ENCODE measurements around the gene ATG5. TPM values are rescaled to one million over a fixed set of nuclear protein-coding genes. Genes with fewer than 3 reads are reported as not detected.

ATG5 gene
- total and polyA plus RNA-seq, 9 of the 15 experiments (the other 6 are each of a cell fraction or from before 2014, with no cell fraction given), result 29.0 to 80.0 (median 53.2) TPM

GRCh38 chr6:106184629-106185028 lies 140.9 kb downstream of the ATG5 start (continued):
- no peak for TF ChIP-seq RNF219 (CRISPR knock-in tag; IDR thresholded peaks at IDR 0.05)

- Histone ChIP-seq H3K9me1 (ENCODE audit: control insufficient read depth, insufficient read depth, low read length) (no peaks in the 10 kb centered on the region), H3K27me3 (ENCODE audit: control insufficient read depth in 2 of 2, insufficient read depth in 2 of 2, low read length in 2 of 2) (no peaks in the 10 kb centered on the region), H4K20me1 (replicated peaks; ENCODE audit: control insufficient read depth, insufficient read depth, low read length) (no peaks in the 10 kb centered on the region), H3K4me3 (no peak overlapping the region), H2AFZ (ENCODE audit: low read depth, low read length) (no peak overlapping the region), H3K79me2 (ENCODE audit: control insufficient read depth, insufficient read depth, low read length) (no peaks in the 10 kb centered on the region), H3K4me2 (ENCODE audit: insufficient read depth, low read length) (no peak overlapping the region), H3K9ac (ENCODE audit: insufficient read depth in 1 of 2, low read depth in 2 of 2, low read length in 2 of 2) (no peak overlapping the region), H3K9me3 (replicated peaks; ENCODE audit: control insufficient read depth, insufficient read depth, low read depth, low read length) (no peaks in the 10 kb centered on the region), H3K4me1 (replicated peaks in 1 of 2; ENCODE audit: control insufficient read depth in 2 of 2, insufficient read depth in 2 of 2, low read length in 2 of 2) (peaks cover 0 to 3% of the 10 kb centered on the region in 2 experiments; a peak in 1 of 5 replicates), H3K27ac (ENCODE audit: extremely low read depth, low read depth, low read length) (no peak overlapping the region), H3K36me3 (ENCODE audit: control insufficient read depth, insufficient read depth, low read length) (peaks cover 10% of the 10 kb centered on the region; the same call in 2 of the 3 replicates)
- BruUV-seq (replicated peaks), result no TSS peak
- WGBS (ENCODE audit: insufficient coverage, low coverage, missing lambda C conversion rate), result 100% methylated on average over 1 of the region's 1 CpG
- CTCF ChIA-PET (ENCODE audit: low intra/inter-chr PET ratio), result no interaction called here
- no peak for FAIRE-seq
- no peak for DNase-seq (ENCODE audit: extremely low read depth in 1 of 4, low spot score in 3 of 4)
- in situ Hi-C loops (cut with MboI), result no loop called here
- intact Hi-C loops (cut with micrococcal nuclease), result no loop called here
- ATAC-seq, result no peak
- POLR2A ChIA-PET, result interaction anchor here (1.0 kb wide), 1 partner anchor 54 kb away, joined by 3 read pairs; no protein-coding TSS in a partner anchor
- TF ChIP-seq MCM7 (IDR thresholded peaks at IDR 0.05) (no peak), NCOR1 (IDR thresholded peaks at IDR 0.05) (no peak), RUNX1 (IDR thresholded peaks at IDR 0.05; ENCODE audit: low read depth) (no peak), MEIS2 (IDR thresholded peaks at IDR 0.05; ENCODE audit: partially characterized antibody) (no peak), PTTG1 (tag; IDR thresholded peaks at IDR 0.05; ENCODE audit: low read depth) (no peak), PHF20 (IDR thresholded peaks at IDR 0.05; ENCODE audit: partially characterized antibody) (no peak), ZNF197 (CRISPR knock-in tag; IDR thresholded peaks at IDR 0.05; ENCODE audit: low read depth) (no peak), SPI1 (IDR thresholded peaks at IDR 0.05; ENCODE audit: borderline replicate concordance, low read depth, low read length) (no peak), UBTF (IDR thresholded peaks at IDR 0.05; ENCODE audit: borderline replicate concordance in 1 of 2, low read depth in 2 of 2, low read length in 2 of 2) (no peak), RBM14 (IDR thresholded peaks at IDR 0.05; ENCODE audit: borderline replicate concordance, insufficient read depth, low read depth, low read length) (no peak), CREB5 (CRISPR knock-in tag; IDR thresholded peaks at IDR 0.05) (no peak), KLF10 (CRISPR knock-in tag; IDR thresholded peaks at IDR 0.05) (no peak), ZNF511 (CRISPR knock-in tag; IDR thresholded peaks at IDR 0.05) (no peak), L3MBTL2 (IDR thresholded peaks at IDR 0.05) (no peak), TAF9B (IDR thresholded peaks at IDR 0.05; ENCODE audit: partially characterized antibody) (no peak)
Measured at GRCh38 chr6:106183430-106183829, 142.1 kb downstream of the ATG5 start.

All from K562 (cell line).